Measurements from ENCODE around the gene ZDHHC19.
"Not testable (repeated sequence)": the region's sequence is repeated elsewhere in the genome, so short reads cannot be mapped to it uniquely, and the experiment has no call there.

Gene ZDHHC19

GRCh38 chr3:196198771-196199753 is 12.1 kb downstream of the ZDHHC19 start:
- DNase-seq: peak; percentile 40

GRCh38 chr3:196198081-196198675 is 13.0 kb downstream of the ZDHHC19 start:
- no peak for DNase-seq

- no peak for DNase-seq
Measured at GRCh38 chr3:196197524-196197923, 13.7 kb downstream of the ZDHHC19 start.

- no peak for DNase-seq
Measured at GRCh38 chr3:196195664-196196265, 15.4 kb downstream of the ZDHHC19 start.

- DNase-seq: no peak
Measured at GRCh38 chr3:196194542-196194915, 16.7 kb downstream of the ZDHHC19 start.

GRCh38 chr3:196193736-196194541 is 17.3 kb downstream of the ZDHHC19 start:
- no peak for DNase-seq

- DNase-seq: peak; percentile 48
Measured at GRCh38 chr3:196193133-196193735, 18.0 kb downstream of the ZDHHC19 start.

GRCh38 chr3:196192524-196193051 is 18.6 kb downstream of the ZDHHC19 start:
- peak; percentile 41 for DNase-seq

GRCh38 chr3:196192036-196192523 is 19.1 kb downstream of the ZDHHC19 start:
- no peak for DNase-seq

GRCh38 chr3:196189566-196190347 is 21.4 kb downstream of the ZDHHC19 start:
- DNase-seq: no peak

- peak; percentile 90 for DNase-seq
Measured at GRCh38 chr3:196186651-196187573, 24.3 kb downstream of the ZDHHC19 start.

- no peak for DNase-seq
Measured at GRCh38 chr3:196184881-196185280, 26.3 kb downstream of the ZDHHC19 start.

GRCh38 chr3:196184169-196184432 is 27.1 kb downstream of the ZDHHC19 start:
- DNase-seq: not testable (repeated sequence)

- DNase-seq: no peak
Measured at GRCh38 chr3:196181127-196181546, 30.1 kb downstream of the ZDHHC19 start.

GRCh38 chr3:196180346-196180745 is 30.9 kb downstream of the ZDHHC19 start:
- DNase-seq: no peak

- DNase-seq: peak; percentile 73
Measured at GRCh38 chr3:196179380-196180308, 31.6 kb downstream of the ZDHHC19 start.

GRCh38 chr3:196178993-196179379 is 32.2 kb downstream of the ZDHHC19 start:
- no peak for DNase-seq

GRCh38 chr3:196177967-196178366 is 33.2 kb downstream of the ZDHHC19 start:
- peak; percentile 36 for DNase-seq

- no peak for DNase-seq
Measured at GRCh38 chr3:196177567-196177966, 33.6 kb downstream of the ZDHHC19 start.

Measured in retina (tissue), 1 donor.